Stomach (tissue), 9 donors: ENCODE results near the gene SH3PXD2A. TPM values are rescaled to one million over a fixed set of nuclear protein-coding genes. Genes with fewer than 3 reads are reported as not detected.

Experiments used
- DNase-seq, 2 donors: peaks; one replicate each; pipeline versions ENCODE4 v3.0.0 to v3.0.0-alpha.2; 2013 to 2019
- H3K27ac ChIP-seq, 5 donors: fragments of 200-600 bp in 4 of 5; sonication (generic) in 4 of 5; one replicate each; pipeline ENCODE4 v1.5.1; 2013 to 2019; ENCODE audit warnings: mild to moderate bottlenecking in 1 of 5, moderate library complexity in 1 of 5
- H3K27me3 ChIP-seq, 3 donors: fragments of 200-600 bp; sonication (generic); one replicate each; pipeline ENCODE4 v1.5.1; 2017 to 2019; ENCODE audit warnings: mixed run types in 1 of 3
- H3K36me3 ChIP-seq, 4 donors: fragments of 200-600 bp; sonication (generic); 1 replicate in 3 of 4; 2 replicates in 1 of 4; pipeline ENCODE4 v1.5.1; 2016 to 2019
- H3K4me1 ChIP-seq, 4 donors: fragments of 200-600 bp; sonication (generic); one replicate each; pipeline ENCODE4 v1.5.1; 2016 to 2019
- H3K4me3 ChIP-seq, 4 donors: fragments of 200-600 bp; sonication (generic) in 3 of 4; one replicate each; pipeline ENCODE4 v1.5.1; 2016 to 2019; ENCODE audit warnings: mild to moderate bottlenecking in 1 of 4
- H3K9me3 ChIP-seq, 4 donors: fragments of 200-600 bp; sonication (generic); one replicate each; pipeline ENCODE4 v1.5.1; 2016 to 2019
- CTCF ChIP-seq, 7 experiments: fragments of 450-650 bp in 4 of 7; fragments of 200-600 bp in 3 of 7; sonication (generic) in 3 of 7; IDR thresholded peaks; one replicate each; pipeline ENCODE4 v1.5.1; 2016 to 2019; ENCODE audit warnings: antibody characterized with exemption in 7 of 7, control low read depth in 2 of 7, mild to moderate bottlenecking in 1 of 7
- EP300 ChIP-seq: sonication (generic); formaldehyde crosslinking; IDR thresholded peaks from one replicate; pipeline ENCODE4 v1.6.1; 2017; ENCODE audit warnings: antibody characterized with exemption
- POLR2A ChIP-seq, 4 donors: fragments of 450-650 bp; IDR thresholded peaks; one replicate each; pipeline ENCODE4 v1.6.1; 2016; ENCODE audit warnings: antibody characterized with exemption in 4 of 4, control low read depth in 2 of 4, mild to moderate bottlenecking in 1 of 4, moderate library complexity in 1 of 4
- POLR2AphosphoS5 ChIP-seq, 3 donors: sonication (generic); formaldehyde crosslinking; IDR thresholded peaks; one replicate each; pipeline ENCODE4 v1.6.1; 2016; ENCODE audit warnings: antibody characterized with exemption in 3 of 3
- WGBS, 5 donors: extraction: QIAGEN DNeasy Blood & Tissue Kit in 3 of 5; methylation state at CpG; one replicate each; pipeline versions ENCODE4 v1.1.5 to v1.1.7; 2013 to 2018; 5-methylcytosine and 5-hydroxymethylcytosine counted together
- intact Hi-C: fragments of 100-400 bp; cut with DNase I; formaldehyde crosslinking; loops from one replicate; pipeline ENCODE4 v1.15.1; 2023; ENCODE audit warnings: low total_unique reads
- polyA plus RNA-seq, 3 donors: library from polyadenylated mRNA; stranded (reverse); fragments of 200-250 nt; gene quantifications; one replicate each; pipeline ENCODE4 v1.2.3, GENCODE V29; 2013
- total RNA-seq, 5 donors: library from RNA; depleted of rRNA; stranded (reverse); fragments of >200 nt; gene quantifications; one replicate each; pipeline versions ENCODE4 v1.1.0 to v1.2.3, GENCODE V29; 2014 to 2016
- donor health status: healthy with polysubstance abuse.
- donor health status: Bipolar disorder and iron deficiency.
- donor health status: healthy.

Gene SH3PXD2A
- total and polyA plus RNA-seq, 8 donors: 12.8 to 51.6 (median 24.0) TPM

- H3K9me3 ChIP-seq: no peaks in the 10 kb centered on the region
- peaks cover 0 to 24% (median 14%) of the 10 kb centered on the region in 4 donors for H3K36me3 ChIP-seq
- H3K4me1 ChIP-seq: peaks cover 14 to 74% (median 46%) of the 10 kb centered on the region in 4 donors
- peak; percentile 43 to 53 for DNase-seq
- H3K27me3 ChIP-seq: no peaks in the 10 kb centered on the region
- no peak overlapping the region for H3K4me3 ChIP-seq
- intact Hi-C loops: no loop called here
- TF ChIP-seq EP300: no peak
- peak in 2 of 3 donors; percentile 27 to 72 for TF ChIP-seq POLR2AphosphoS5 (IDR thresholded peaks at IDR 0.05)
- TF ChIP-seq POLR2A (IDR thresholded peaks at IDR 0.05): no peak
- 49 to 72% (median 61%) methylated on average over 11 to 12 of the region's 12 CpGs for WGBS, 5 donors
- peak overlapping the region; percentile 9 to 81 (median 68) for H3K27ac ChIP-seq
These were observed 210.0 kb downstream of the SH3PXD2A start for GRCh38 chr10:103645141-103646054.

- Histone ChIP-seq H3K27ac (peak overlapping the region in 3 of 5 donors; percentile 23 to 77 (median 28)), H3K9me3 (no peaks in the 10 kb centered on the region), H3K4me1 (peaks cover 15 to 69% (median 42%) of the 10 kb centered on the region in 4 donors), H3K27me3 (no peaks in the 10 kb centered on the region), H3K4me3 (no peak overlapping the region), H3K36me3 (peaks cover 0 to 20% (median 14%) of the 10 kb centered on the region in 4 donors)
- TF ChIP-seq CTCF (IDR thresholded peaks at IDR 0.05): no peak
- TF ChIP-seq EP300: no peak
- no peak for TF ChIP-seq POLR2A (IDR thresholded peaks at IDR 0.05)
- TF ChIP-seq POLR2AphosphoS5 (IDR thresholded peaks at IDR 0.05): no peak
- DNase-seq: no peak
- intact Hi-C loops: no loop called here
- 71 to 84% (median 79%) methylated on average over 7 of the region's 7 CpGs for WGBS, 5 donors
These were observed 212.0 kb downstream of the SH3PXD2A start for GRCh38 chr10:103643381-103643780.

GRCh38 chr10:103641326-103641725, 214.1 kb downstream of the SH3PXD2A start:
- DNase-seq: no peak
- Histone ChIP-seq H3K9me3 (no peaks in the 10 kb centered on the region), H3K27me3 (no peaks in the 10 kb centered on the region), H3K27ac (peak overlapping the region in 3 of 5 donors; percentile 23 to 77 (median 55)), H3K4me1 (peaks cover 22 to 78% (median 54%) of the 10 kb centered on the region in 4 donors), H3K36me3 (peaks cover 0 to 5% (median 2%) of the 10 kb centered on the region in 4 donors), H3K4me3 (no peak overlapping the region)
- TF ChIP-seq POLR2A (IDR thresholded peaks at IDR 0.05) (no peak), POLR2AphosphoS5 (IDR thresholded peaks at IDR 0.05) (no peak), CTCF (IDR thresholded peaks at IDR 0.05) (no peak), EP300 (no peak)
- WGBS, 5 donors: 72 to 88% (median 81%) methylated on average over 4 of the region's 4 CpGs
- intact Hi-C loops: no loop called here

- TF ChIP-seq POLR2A (IDR thresholded peaks at IDR 0.05): no peak
- DNase-seq: no peak
- H3K4me1 ChIP-seq: peaks cover 24 to 77% (median 55%) of the 10 kb centered on the region in 4 donors
- H3K36me3 ChIP-seq: peaks cover 0 to 4% (median 0%) of the 10 kb centered on the region in 4 donors
- no peaks in the 10 kb centered on the region for H3K27me3 ChIP-seq
- no peak overlapping the region for H3K4me3 ChIP-seq
- no peaks in the 10 kb centered on the region for H3K9me3 ChIP-seq
- H3K27ac ChIP-seq: peak overlapping the region in 4 of 5 donors; percentile 17 to 77 (median 39)
- intact Hi-C loops: no loop called here
- 64 to 82% (median 68%) methylated on average over 11 of the region's 11 CpGs for WGBS, 5 donors
These were observed 214.8 kb downstream of the SH3PXD2A start for GRCh38 chr10:103640436-103641181.

- WGBS, 5 donors: 75 to 88% (median 87%) methylated on average over 8 of the region's 8 CpGs
- no peaks in the 10 kb centered on the region for H3K27me3 ChIP-seq
- H3K27ac ChIP-seq: peak overlapping the region in 4 of 5 donors; percentile 68 to 92 (median 73)
- peaks cover 28 to 79% (median 50%) of the 10 kb centered on the region in 4 donors for H3K4me1 ChIP-seq
- H3K9me3 ChIP-seq: no peaks in the 10 kb centered on the region
- H3K36me3 ChIP-seq: peaks cover 0 to 8% (median 2%) of the 10 kb centered on the region in 4 donors
- intact Hi-C loops: no loop called here
- DNase-seq: no peak
- TF ChIP-seq POLR2AphosphoS5 (IDR thresholded peaks at IDR 0.05) (no peak), EP300 (no peak), CTCF (IDR thresholded peaks at IDR 0.05) (no peak), POLR2A (IDR thresholded peaks at IDR 0.05) (no peak)
- no peak overlapping the region for H3K4me3 ChIP-seq
These were observed 216.4 kb downstream of the SH3PXD2A start for GRCh38 chr10:103638948-103639347.
